Bronchial epithelial cell (primary cell): Measurements from ENCODE around the gene PIK3R2. TPM values are rescaled to one million over a fixed set of nuclear protein-coding genes. Genes with fewer than 3 reads are reported as not detected.

Source experiments
- DNase-seq: peaks from one replicate; pipeline ENCODE4 v3.0.0-alpha.2; 2010; ENCODE audit warnings: low read depth
- FAIRE-seq: peaks from 2 replicates; lab custom pipeline; 2011; peaks lifted over from hg19 to GRCh38; lab: Jason Lieb, UNC
- H3K27me3 ChIP-seq: 2 replicates; pipeline ENCODE4 v1.5.1; 2011; ENCODE audit warnings: low read length; ENCODE audit not compliant: control insufficient read depth, insufficient read depth
- H3K36me3 ChIP-seq: 2 replicates; pipeline ENCODE4 v1.5.1; 2011; ENCODE audit warnings: low read length; ENCODE audit not compliant: control insufficient read depth, insufficient read depth
- H3K4me3 ChIP-seq: 2 replicates; pipeline ENCODE4 v1.5.1; 2011; ENCODE audit warnings: mild to moderate bottlenecking, low read depth, low read length, control low read depth
- total RNA-seq: library from RNA; depleted of rRNA; stranded (reverse); fragments of >200 nt; gene quantifications from 2 replicates; pipeline ENCODE4 v1.2.1, GENCODE V29; 2014
- TF ChIP-seq, protein P1 (sequence below): IDR thresholded peaks from 2 replicates; pipeline ENCODE4 v1.5.1; 2011; ENCODE audit warnings: mild to moderate bottlenecking, moderate library complexity, low read length, control low read depth, inconsistent platforms; ENCODE audit not compliant: insufficient read depth, severe bottlenecking

The PIK3R2 gene
- total RNA-seq, 1 donor from 2014 or later: 2.6 TPM

DNA sequence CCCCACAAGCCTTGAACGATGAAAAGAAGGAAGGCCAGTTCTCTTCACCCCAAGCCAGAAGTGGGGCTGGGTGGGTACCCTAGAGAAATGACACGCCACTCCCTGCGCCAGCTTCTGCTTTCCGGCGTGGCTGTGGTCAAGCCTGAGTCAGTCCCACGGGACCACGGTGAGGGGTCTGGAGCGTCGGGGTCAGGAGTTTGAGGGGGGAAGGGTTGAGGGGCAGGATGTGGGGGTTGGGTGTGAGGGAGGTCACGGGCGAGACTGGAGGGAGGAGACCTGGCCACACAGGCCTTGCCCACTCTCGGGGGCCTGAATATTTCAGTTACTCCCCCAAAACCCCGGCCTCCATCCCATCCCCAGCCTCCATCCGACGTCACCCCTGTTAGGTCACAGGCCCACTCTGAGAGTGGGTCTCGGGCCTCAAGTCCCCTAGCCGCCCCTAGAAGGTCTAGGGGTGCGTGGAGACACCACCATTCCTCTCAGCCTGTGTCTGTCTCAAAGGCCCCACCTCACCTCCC is 20.1 kb downstream of the PIK3R2 start:
- Histone ChIP-seq H3K27me3 (no peaks in the 10 kb centered on the region), H3K36me3 (peaks cover 5% of the 10 kb centered on the region), H3K4me3 (no peak overlapping the region)
- TF ChIP-seq, protein P1, sequence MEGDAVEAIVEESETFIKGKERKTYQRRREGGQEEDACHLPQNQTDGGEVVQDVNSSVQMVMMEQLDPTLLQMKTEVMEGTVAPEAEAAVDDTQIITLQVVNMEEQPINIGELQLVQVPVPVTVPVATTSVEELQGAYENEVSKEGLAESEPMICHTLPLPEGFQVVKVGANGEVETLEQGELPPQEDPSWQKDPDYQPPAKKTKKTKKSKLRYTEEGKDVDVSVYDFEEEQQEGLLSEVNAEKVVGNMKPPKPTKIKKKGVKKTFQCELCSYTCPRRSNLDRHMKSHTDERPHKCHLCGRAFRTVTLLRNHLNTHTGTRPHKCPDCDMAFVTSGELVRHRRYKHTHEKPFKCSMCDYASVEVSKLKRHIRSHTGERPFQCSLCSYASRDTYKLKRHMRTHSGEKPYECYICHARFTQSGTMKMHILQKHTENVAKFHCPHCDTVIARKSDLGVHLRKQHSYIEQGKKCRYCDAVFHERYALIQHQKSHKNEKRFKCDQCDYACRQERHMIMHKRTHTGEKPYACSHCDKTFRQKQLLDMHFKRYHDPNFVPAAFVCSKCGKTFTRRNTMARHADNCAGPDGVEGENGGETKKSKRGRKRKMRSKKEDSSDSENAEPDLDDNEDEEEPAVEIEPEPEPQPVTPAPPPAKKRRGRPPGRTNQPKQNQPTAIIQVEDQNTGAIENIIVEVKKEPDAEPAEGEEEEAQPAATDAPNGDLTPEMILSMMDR: no peak
- DNase-seq (no peak), FAIRE-seq (no peak)

DNA sequence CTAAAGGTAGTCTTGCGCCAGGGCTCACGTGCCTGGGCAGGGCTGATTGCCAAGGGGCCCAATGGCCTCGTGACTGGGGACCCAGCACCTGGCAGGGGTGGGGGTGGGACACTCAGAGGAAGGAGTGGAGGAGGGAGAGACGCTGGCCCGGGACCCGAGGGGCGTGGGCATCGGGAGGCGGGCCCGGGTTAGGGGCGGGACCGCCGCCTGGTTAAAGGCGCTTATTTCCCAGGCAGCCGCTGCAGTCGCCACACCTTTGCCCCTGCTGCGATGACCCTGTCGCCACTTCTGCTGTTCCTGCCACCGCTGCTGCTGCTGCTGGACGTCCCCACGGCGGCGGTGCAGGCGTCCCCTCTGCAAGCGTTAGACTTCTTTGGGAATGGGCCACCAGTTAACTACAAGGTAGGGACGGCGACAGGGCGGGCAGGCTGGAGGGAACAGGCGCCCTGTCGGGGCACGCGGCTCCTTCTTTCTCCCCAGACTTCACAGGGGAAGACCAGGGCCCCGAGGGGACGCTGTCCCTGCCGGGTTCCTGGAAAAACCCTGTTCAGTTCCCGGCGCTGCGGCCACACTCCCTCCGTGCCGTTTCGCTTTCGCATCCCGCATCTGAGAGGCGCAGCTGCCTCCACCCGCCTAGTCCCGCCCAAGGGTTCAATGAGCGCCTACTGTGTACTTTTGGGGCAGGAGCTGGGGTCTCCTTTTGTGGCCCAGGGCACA is 20.8 kb downstream of the PIK3R2 start, which contains the start of gene IFI30:
Gene IFI30 (plus strand): TSS at position 242 of the 717 bp plus-strand sequence. CDS start 29 bp downstream, at position 271.
- no peaks in the 10 kb centered on the region for H3K27me3 ChIP-seq
- DNase-seq (no peak), FAIRE-seq (no peak)
- TF ChIP-seq, protein P1: no peak
- H3K4me3 ChIP-seq: peak within 1 kb of the TSS; percentile 57
- H3K36me3 ChIP-seq: peaks cover 4% of the 10 kb centered on the region

DNA sequence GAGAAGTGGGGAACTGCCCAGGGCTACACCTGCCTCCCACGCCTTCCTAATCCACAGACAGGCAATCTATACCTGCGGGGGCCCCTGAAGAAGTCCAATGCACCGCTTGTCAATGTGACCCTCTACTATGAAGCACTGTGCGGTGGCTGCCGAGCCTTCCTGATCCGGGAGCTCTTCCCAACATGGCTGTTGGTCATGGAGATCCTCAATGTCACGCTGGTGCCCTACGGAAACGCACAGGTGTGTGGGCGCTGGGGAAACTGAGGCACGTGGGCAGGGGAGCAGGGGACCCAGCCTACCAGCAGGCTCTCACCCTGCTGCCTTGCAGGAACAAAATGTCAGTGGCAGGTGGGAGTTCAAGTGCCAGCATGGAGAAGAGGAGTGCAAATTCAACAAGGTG is 22.0 kb downstream of the PIK3R2 start:
- no peak for FAIRE-seq
- H3K36me3 ChIP-seq: no peaks in the 10 kb centered on the region
- H3K4me3 ChIP-seq: no peak overlapping the region
- H3K27me3 ChIP-seq: no peaks in the 10 kb centered on the region
- DNase-seq: no peak
- TF ChIP-seq, protein P1: no peak

DNA sequence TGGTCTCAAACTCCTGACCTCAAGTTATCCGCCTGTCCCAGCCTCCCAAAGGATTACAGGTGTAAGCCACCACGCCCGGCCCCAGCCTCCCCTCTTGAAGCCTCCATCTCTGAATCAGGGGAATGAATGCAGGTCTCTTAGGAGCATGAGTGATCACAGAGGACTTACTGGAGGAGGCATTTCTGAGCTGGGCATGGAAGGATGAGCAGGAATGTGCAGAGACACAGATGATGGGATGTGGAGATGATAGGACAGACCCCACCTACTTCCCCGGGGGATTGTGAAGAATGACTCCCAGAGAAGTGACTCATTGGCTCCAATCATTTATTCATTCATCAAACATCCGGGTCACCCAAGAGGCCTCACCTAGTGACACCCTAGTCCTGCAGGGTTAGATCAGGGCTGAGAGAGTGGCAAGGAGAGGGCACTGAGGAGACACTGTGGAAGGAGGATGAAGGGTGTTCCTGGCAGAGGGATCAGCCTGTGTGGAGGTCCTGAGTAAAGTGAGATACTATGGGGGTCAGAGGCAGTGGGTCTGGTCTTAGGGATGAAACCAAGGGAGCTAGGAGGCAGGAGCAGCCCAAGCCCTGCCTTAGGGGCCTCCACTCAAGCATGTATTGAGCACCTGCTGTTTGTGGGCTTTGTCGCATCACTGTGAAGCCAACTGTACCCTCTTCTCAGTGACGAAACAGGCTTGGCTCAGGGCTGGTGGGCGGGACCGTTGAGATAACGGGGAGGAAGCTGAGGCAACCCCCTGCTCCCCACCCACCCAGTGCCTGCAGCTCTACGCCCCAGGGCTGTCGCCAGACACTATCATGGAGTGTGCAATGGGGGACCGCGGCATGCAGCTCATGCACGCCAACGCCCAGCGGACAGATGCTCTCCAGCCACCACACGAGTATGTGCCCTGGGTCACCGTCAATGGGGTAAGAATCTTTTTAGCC is 23.7 kb downstream of the PIK3R2 start:
- FAIRE-seq (no peak), DNase-seq (no peak)
- Histone ChIP-seq H3K27me3 (no peaks in the 10 kb centered on the region), H3K36me3 (no peaks in the 10 kb centered on the region), H3K4me3 (no peak overlapping the region)
- TF ChIP-seq, protein P1: no peak

DNA sequence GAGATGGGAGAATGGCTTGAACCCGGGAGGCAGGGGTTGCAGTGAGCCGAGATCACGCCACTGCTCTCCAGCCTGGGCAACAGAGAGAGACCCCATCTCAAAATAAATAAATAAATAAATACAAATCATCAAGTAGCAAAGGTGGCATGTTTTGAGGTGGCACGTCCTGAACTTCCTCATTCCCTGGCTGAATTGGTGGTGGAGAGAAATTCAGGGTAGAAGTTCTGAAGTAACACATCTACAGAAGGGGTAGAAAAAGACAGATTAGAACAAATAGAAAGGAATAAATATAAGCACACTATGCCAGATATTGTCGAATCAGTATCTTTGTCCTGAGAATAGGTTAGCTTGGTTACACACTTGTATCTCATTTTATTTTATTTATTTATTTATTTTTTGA is 27.0 kb downstream of the PIK3R2 start:
- Histone ChIP-seq H3K36me3 (no peaks in the 10 kb centered on the region), H3K27me3 (no peaks in the 10 kb centered on the region), H3K4me3 (no peak overlapping the region)
- FAIRE-seq: no peak
- TF ChIP-seq, protein P1: no peak
- no peak for DNase-seq
